Duodenal mucosa (tissue), 2 donors: ENCODE measurements around the gene NAA11.

Experiments
- H3K27ac ChIP-seq: one replicate; pipeline ENCODE4 v1.7.0; 2013; ENCODE audit warnings: low read depth, low read length
- H3K27me3 ChIP-seq, 2 donors: one replicate each; pipeline ENCODE4 v1.7.0; 2013; ENCODE audit warnings: low read length in 2 of 2, control low read depth in 1 of 2; ENCODE audit not compliant: insufficient read depth in 2 of 2, control insufficient read depth in 1 of 2
- H3K36me3 ChIP-seq, 2 donors: one replicate each; pipeline ENCODE4 v1.7.0; 2013; ENCODE audit warnings: low read length in 2 of 2, control low read depth in 1 of 2; ENCODE audit not compliant: insufficient read depth in 2 of 2, control insufficient read depth in 1 of 2
- H3K4me1 ChIP-seq, 2 donors: one replicate each; pipeline ENCODE4 v1.7.0; 2013; ENCODE audit warnings: low read length in 2 of 2, control low read depth in 1 of 2; ENCODE audit not compliant: insufficient read depth in 2 of 2, control insufficient read depth in 1 of 2
- H3K4me3 ChIP-seq, 2 donors: one replicate each; pipeline ENCODE4 v1.7.0; 2013; ENCODE audit warnings: low read length in 2 of 2, low read depth in 1 of 2
- H3K9ac ChIP-seq, 2 donors: one replicate each; pipeline ENCODE4 v1.7.0; 2013; ENCODE audit warnings: low read length in 2 of 2, low read depth in 1 of 2
- H3K9me3 ChIP-seq, 2 donors: one replicate each; pipeline ENCODE4 v1.7.0; 2013; ENCODE audit warnings: low read length in 2 of 2, control low read depth in 1 of 2; ENCODE audit not compliant: control insufficient read depth in 1 of 2

NAA11 gene

GRCh38 chr4:79315891-79316290 lies 10.0 kb downstream of the NAA11 start:
- Histone ChIP-seq H3K4me3 (no peak overlapping the region), H3K9me3 (no peaks in the 10 kb centered on the region), H3K27ac (no peak overlapping the region), H3K36me3 (no peaks in the 10 kb centered on the region), H3K27me3 (no peaks in the 10 kb centered on the region), H3K4me1 (no peaks in the 10 kb centered on the region), H3K9ac (no peak overlapping the region)

DNA sequence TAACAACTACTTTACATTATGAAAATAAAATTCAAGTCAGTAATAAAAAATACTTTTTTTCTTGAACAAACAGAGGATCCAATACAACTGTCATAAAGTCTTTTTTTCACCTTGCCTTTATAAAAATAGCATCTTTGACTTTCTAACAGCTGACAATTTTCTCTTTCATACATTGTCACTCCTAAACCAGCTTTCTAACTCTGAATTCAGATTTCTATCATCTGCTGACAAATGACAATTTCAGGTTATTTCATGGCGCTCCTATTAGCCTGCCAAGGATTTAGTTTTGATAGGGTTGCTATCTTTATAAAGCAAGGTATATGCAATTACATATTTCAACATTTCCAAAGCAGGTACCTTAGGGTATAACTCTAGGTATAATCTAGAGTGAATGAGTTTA lies 14.6 kb downstream of the NAA11 start:
- no peak overlapping the region for H3K27ac ChIP-seq
- H3K9ac ChIP-seq, result no peak overlapping the region
- H3K27me3 ChIP-seq, result no peaks in the 10 kb centered on the region
- no peaks in the 10 kb centered on the region for H3K4me1 ChIP-seq
- H3K36me3 ChIP-seq, result no peaks in the 10 kb centered on the region
- no peak overlapping the region for H3K4me3 ChIP-seq
- H3K9me3 ChIP-seq, result no peaks in the 10 kb centered on the region

- no peak overlapping the region for H3K27ac ChIP-seq
- no peaks in the 10 kb centered on the region for H3K4me1 ChIP-seq
- H3K4me3 ChIP-seq, result no peak overlapping the region
- H3K9ac ChIP-seq, result no peak overlapping the region
- no peaks in the 10 kb centered on the region for H3K36me3 ChIP-seq
- H3K27me3 ChIP-seq, result no peaks in the 10 kb centered on the region
- H3K9me3 ChIP-seq, result no peaks in the 10 kb centered on the region
Observed at GRCh38 chr4:79308971-79309370, 16.9 kb downstream of the NAA11 start.

DNA sequence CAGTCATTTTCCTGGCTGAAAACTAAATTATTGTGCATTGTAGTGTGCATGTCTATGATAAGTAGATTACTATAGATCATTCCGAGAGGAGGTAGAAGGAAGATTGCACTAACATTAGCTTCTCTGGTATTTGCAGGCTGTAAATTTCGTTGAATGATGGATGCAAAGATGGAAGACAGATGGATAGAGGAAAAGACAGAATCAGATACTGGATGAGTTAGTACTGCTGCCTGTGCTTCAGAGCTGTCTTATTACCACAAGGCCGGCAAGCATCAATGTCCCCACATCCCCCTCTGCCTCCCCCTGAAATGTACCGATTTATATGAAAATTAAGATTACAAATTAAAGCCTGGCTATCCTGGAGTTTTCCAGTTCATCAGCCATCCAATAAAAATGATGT lies 17.7 kb downstream of the NAA11 start:
- H3K4me3 ChIP-seq, result no peak overlapping the region
- H3K4me1 ChIP-seq, result no peaks in the 10 kb centered on the region
- no peaks in the 10 kb centered on the region for H3K9me3 ChIP-seq

DNA sequence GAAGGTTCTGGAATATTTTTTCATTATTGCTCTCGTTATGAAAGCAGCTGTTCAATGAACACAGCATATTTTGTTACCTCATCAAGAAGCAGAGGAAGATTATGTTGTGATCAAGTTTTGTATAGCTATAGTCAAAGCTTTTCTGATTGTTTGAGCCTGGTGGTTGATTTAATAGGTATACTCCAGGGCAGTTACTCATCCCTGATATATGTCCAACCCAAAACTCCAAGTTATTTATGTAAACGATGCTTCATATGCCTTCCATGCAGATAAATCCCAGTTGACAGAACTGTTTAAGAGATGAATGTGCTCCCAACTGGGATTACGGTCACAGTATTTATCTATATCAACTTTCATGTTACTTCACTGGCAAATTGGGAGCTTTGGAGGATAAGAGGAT lies 19.1 kb downstream of the NAA11 start:
- Histone ChIP-seq H3K9me3 (no peaks in the 10 kb centered on the region), H3K27ac (no peak overlapping the region), H3K4me1 (no peaks in the 10 kb centered on the region), H3K36me3 (no peaks in the 10 kb centered on the region), H3K4me3 (no peak overlapping the region), H3K27me3 (no peaks in the 10 kb centered on the region), H3K9ac (no peak overlapping the region)

More for the DNA sequence above, 17.7 kb downstream of the NAA11 start:
- H3K27me3 ChIP-seq, result no peaks in the 10 kb centered on the region
- no peak overlapping the region for H3K27ac ChIP-seq
- H3K9ac ChIP-seq, result no peak overlapping the region
- H3K36me3 ChIP-seq, result no peaks in the 10 kb centered on the region

DNA sequence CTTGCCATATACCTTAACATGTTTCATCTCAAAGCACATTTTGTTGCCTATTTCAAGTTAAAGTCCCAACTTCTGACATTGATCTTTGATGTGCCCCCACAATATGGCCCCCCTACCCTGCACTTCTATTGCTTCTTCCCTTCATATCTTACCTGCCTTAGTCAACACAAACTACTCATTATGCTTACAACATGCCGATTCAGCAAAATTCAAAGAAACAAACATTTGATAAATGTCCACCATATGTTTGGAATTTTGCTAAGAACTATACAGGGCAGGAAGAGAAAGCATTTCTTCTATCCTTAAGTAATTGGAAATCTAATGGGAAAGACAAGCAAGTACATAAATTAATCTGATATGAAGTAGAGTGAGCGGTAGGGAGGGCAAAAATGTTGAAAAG lies 25.6 kb downstream of the NAA11 start:
- H3K4me1 ChIP-seq, result no peaks in the 10 kb centered on the region
- no peaks in the 10 kb centered on the region for H3K27me3 ChIP-seq

GRCh38 chr4:79298484-79298883 lies 27.4 kb downstream of the NAA11 start:
- no peak overlapping the region for H3K9ac ChIP-seq
- no peaks in the 10 kb centered on the region for H3K36me3 ChIP-seq
- no peak overlapping the region for H3K4me3 ChIP-seq
- no peak overlapping the region for H3K27ac ChIP-seq
- H3K27me3 ChIP-seq, result no peaks in the 10 kb centered on the region
- H3K4me1 ChIP-seq, result no peaks in the 10 kb centered on the region
- H3K9me3 ChIP-seq, result no peaks in the 10 kb centered on the region

More for the DNA sequence above, 25.6 kb downstream of the NAA11 start:
- no peak overlapping the region for H3K9ac ChIP-seq
- H3K4me3 ChIP-seq, result no peak overlapping the region
- H3K9me3 ChIP-seq, result no peaks in the 10 kb centered on the region
- no peak overlapping the region for H3K27ac ChIP-seq
- H3K36me3 ChIP-seq, result no peaks in the 10 kb centered on the region

- H3K27ac ChIP-seq, result no peak overlapping the region
- H3K27me3 ChIP-seq, result no peaks in the 10 kb centered on the region
- H3K4me3 ChIP-seq, result no peak overlapping the region
- H3K9ac ChIP-seq, result no peak overlapping the region
- H3K9me3 ChIP-seq, result no peaks in the 10 kb centered on the region
- H3K36me3 ChIP-seq, result no peaks in the 10 kb centered on the region
- no peaks in the 10 kb centered on the region for H3K4me1 ChIP-seq
Observed at GRCh38 chr4:79298027-79298426, 27.8 kb downstream of the NAA11 start.

GRCh38 chr4:79297479-79297878 lies 28.4 kb downstream of the NAA11 start:
- no peaks in the 10 kb centered on the region for H3K27me3 ChIP-seq
- H3K36me3 ChIP-seq, result no peaks in the 10 kb centered on the region
- H3K9me3 ChIP-seq, result no peaks in the 10 kb centered on the region
- H3K4me1 ChIP-seq, result no peaks in the 10 kb centered on the region
- H3K4me3 ChIP-seq, result no peak overlapping the region
- H3K27ac ChIP-seq, result no peak overlapping the region
- H3K9ac ChIP-seq, result no peak overlapping the region

DNA sequence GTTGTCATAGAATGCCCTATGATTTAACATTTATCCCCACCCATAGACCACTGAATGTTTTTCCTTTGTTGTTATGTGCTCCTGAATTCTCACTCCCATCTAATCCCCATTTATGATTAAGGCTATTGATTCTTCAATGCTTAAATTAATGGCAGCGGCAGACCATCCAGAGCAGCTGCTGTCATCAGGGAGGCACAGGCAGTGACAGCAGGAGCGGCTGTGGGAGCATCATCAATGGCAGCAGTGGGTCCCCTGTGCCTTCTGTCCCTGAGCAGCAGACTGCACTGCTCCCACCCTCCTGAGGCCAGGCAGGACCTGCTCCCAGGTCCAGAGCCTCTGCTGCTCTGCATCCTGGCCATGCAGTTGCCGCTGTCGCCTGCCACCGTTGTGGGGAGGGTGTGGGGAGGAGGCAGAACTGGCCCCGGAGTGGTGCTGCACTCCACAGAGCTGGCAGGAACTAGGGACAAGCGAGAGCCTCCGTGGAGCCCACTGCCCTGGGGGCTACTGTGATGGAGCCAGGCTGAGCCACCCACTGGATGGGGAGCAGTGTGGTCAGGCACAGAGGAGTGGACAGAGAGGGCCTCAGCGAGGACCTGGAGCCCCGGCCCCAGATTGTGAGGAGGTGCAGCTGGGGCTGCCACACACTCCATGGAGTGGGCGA lies 29.0 kb downstream of the NAA11 start:
- Histone ChIP-seq H3K4me3 (no peak overlapping the region), H3K27ac (no peak overlapping the region), H3K9ac (no peak overlapping the region), H3K36me3 (no peaks in the 10 kb centered on the region), H3K9me3 (no peaks in the 10 kb centered on the region), H3K27me3 (no peaks in the 10 kb centered on the region), H3K4me1 (no peaks in the 10 kb centered on the region)

GRCh38 chr4:79295086-79295485 lies 30.8 kb downstream of the NAA11 start:
- H3K27ac ChIP-seq, result no peak overlapping the region
- H3K9ac ChIP-seq, result no peak overlapping the region
- no peak overlapping the region for H3K4me3 ChIP-seq
- no peaks in the 10 kb centered on the region for H3K4me1 ChIP-seq
- H3K36me3 ChIP-seq, result no peaks in the 10 kb centered on the region
- H3K27me3 ChIP-seq, result no peaks in the 10 kb centered on the region
- H3K9me3 ChIP-seq, result no peaks in the 10 kb centered on the region
